ENCODE measurements around the gene BIK. TPM values are rescaled to one million over a fixed set of nuclear protein-coding genes. Genes with fewer than 3 reads are reported as not detected.

The BIK gene
- total RNA-seq, 1 donor from 2014 or later: 0.97 TPM

GRCh38 chr22:43131773-43132501, 21.4 kb downstream of the BIK start:
- peaks cover 12% of the 10 kb centered on the region for H3K36me3 Mint-ChIP-seq (ENCODE audit: low read depth, unreplicated experiment)
- H3K4me1 Mint-ChIP-seq (ENCODE audit: unreplicated experiment): peaks cover 25% of the 10 kb centered on the region
- no peak for TF ChIP-seq CTCF (IDR thresholded peaks at IDR 0.05; ENCODE audit: unreplicated experiment)
- H3K27ac Mint-ChIP-seq (ENCODE audit: unreplicated experiment): peak overlapping the region; percentile 36
- H3K4me3 Mint-ChIP-seq (ENCODE audit: unreplicated experiment): no peak overlapping the region
- H3K9me3 Mint-ChIP-seq (ENCODE audit: unreplicated experiment): no peaks in the 10 kb centered on the region
- peaks cover 5% of the 10 kb centered on the region for H3K27me3 Mint-ChIP-seq (ENCODE audit: unreplicated experiment)
- DNase-seq (ENCODE audit: low spot score): no peak

- H3K9me3 Mint-ChIP-seq (ENCODE audit: unreplicated experiment): no peaks in the 10 kb centered on the region
- H3K36me3 Mint-ChIP-seq (ENCODE audit: low read depth, unreplicated experiment): peaks cover 19% of the 10 kb centered on the region
- no peak for DNase-seq (ENCODE audit: low spot score)
- TF ChIP-seq CTCF (IDR thresholded peaks at IDR 0.05; ENCODE audit: unreplicated experiment): no peak
- peaks cover 2% of the 10 kb centered on the region for H3K27me3 Mint-ChIP-seq (ENCODE audit: unreplicated experiment)
- H3K4me1 Mint-ChIP-seq (ENCODE audit: unreplicated experiment): peaks cover 27% of the 10 kb centered on the region
- H3K27ac Mint-ChIP-seq (ENCODE audit: unreplicated experiment): no peak overlapping the region
- H3K4me3 Mint-ChIP-seq (ENCODE audit: unreplicated experiment): no peak overlapping the region
These were observed 22.9 kb downstream of the BIK start for GRCh38 chr22:43133401-43133800.

- peaks cover 20% of the 10 kb centered on the region for H3K36me3 Mint-ChIP-seq (ENCODE audit: low read depth, unreplicated experiment)
- peaks cover 27% of the 10 kb centered on the region for H3K4me1 Mint-ChIP-seq (ENCODE audit: unreplicated experiment)
- TF ChIP-seq CTCF (IDR thresholded peaks at IDR 0.05; ENCODE audit: unreplicated experiment): no peak
- no peak overlapping the region for H3K27ac Mint-ChIP-seq (ENCODE audit: unreplicated experiment)
- H3K27me3 Mint-ChIP-seq (ENCODE audit: unreplicated experiment): peaks cover 2% of the 10 kb centered on the region
- no peak for DNase-seq (ENCODE audit: low spot score)
- H3K9me3 Mint-ChIP-seq (ENCODE audit: unreplicated experiment): no peaks in the 10 kb centered on the region
- H3K4me3 Mint-ChIP-seq (ENCODE audit: unreplicated experiment): no peak overlapping the region
These were observed 24.0 kb downstream of the BIK start for GRCh38 chr22:43134553-43134952.

- H3K36me3 Mint-ChIP-seq (ENCODE audit: low read depth, unreplicated experiment): peaks cover 20% of the 10 kb centered on the region
- H3K27ac Mint-ChIP-seq (ENCODE audit: unreplicated experiment): no peak overlapping the region
- H3K27me3 Mint-ChIP-seq (ENCODE audit: unreplicated experiment): no peaks in the 10 kb centered on the region
- peaks cover 27% of the 10 kb centered on the region for H3K4me1 Mint-ChIP-seq (ENCODE audit: unreplicated experiment)
- H3K9me3 Mint-ChIP-seq (ENCODE audit: unreplicated experiment): no peaks in the 10 kb centered on the region
- no peak overlapping the region for H3K4me3 Mint-ChIP-seq (ENCODE audit: unreplicated experiment)
- DNase-seq (ENCODE audit: low spot score): no peak
- TF ChIP-seq CTCF (IDR thresholded peaks at IDR 0.05; ENCODE audit: unreplicated experiment): no peak
These were observed 25.0 kb downstream of the BIK start for GRCh38 chr22:43135565-43135964.

GRCh38 chr22:43136255-43136654, 25.7 kb downstream of the BIK start:
- H3K4me3 Mint-ChIP-seq (ENCODE audit: unreplicated experiment): no peak overlapping the region
- no peaks in the 10 kb centered on the region for H3K27me3 Mint-ChIP-seq (ENCODE audit: unreplicated experiment)
- no peaks in the 10 kb centered on the region for H3K9me3 Mint-ChIP-seq (ENCODE audit: unreplicated experiment)
- TF ChIP-seq CTCF (IDR thresholded peaks at IDR 0.05; ENCODE audit: unreplicated experiment): peak; percentile 54
- DNase-seq (ENCODE audit: low spot score): peak; percentile 71
- H3K36me3 Mint-ChIP-seq (ENCODE audit: low read depth, unreplicated experiment): peaks cover 20% of the 10 kb centered on the region
- peaks cover 27% of the 10 kb centered on the region for H3K4me1 Mint-ChIP-seq (ENCODE audit: unreplicated experiment)
- peak overlapping the region; percentile 68 for H3K27ac Mint-ChIP-seq (ENCODE audit: unreplicated experiment)
